Fibroblast of pulmonary artery (primary cell): ENCODE results near the gene CHRM4.

Source experiments
- DNase-seq: peaks from one replicate; pipeline ENCODE4 v3.0.0-alpha.2; 2010; ENCODE audit warnings: low read depth
- H3K4me3 ChIP-seq: replicated peaks from 2 replicates; pipeline ENCODE4 v1.5.1; 2011; ENCODE audit warnings: low read depth, mild to moderate bottlenecking, control low read depth, low read length, moderate library complexity
- CTCF ChIP-seq: IDR thresholded peaks from 2 replicates; pipeline ENCODE4 v1.5.1; 2011; ENCODE audit warnings: mild to moderate bottlenecking, control low read depth, low read length, inconsistent platforms; ENCODE audit errors: missing control alignments

The CHRM4 gene

DNA sequence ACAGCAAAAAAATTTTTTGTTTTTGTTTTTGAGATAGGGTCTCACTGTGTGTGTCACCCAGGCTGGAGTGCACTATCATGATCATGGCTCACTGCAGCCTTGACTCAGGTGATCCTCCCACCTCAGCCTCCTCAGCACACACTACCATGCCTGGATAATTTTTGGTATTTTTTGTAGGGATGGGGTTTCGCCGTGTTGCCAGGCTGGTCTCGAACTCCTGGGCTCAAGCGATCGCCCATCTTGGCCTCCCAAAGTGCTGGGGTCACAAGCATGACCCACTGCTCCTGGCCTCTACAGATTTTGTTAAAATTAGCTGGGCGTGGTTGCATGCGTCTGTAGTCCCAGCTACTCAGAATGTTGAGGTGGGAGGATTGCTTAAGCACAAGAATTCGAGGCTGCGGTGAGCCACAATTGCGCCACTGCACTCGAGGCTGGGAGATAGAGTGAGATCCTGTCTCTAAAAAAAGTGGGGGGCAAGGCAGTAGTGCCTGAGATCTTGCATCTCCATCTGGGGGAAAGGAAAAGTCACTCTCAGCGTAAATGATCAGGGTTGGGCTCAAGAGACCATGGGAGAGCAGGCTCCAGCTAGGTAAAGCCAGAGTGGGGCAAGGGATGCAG, 54.9 kb downstream of the CHRM4 start:
- TF ChIP-seq CTCF = no peak
- H3K4me3 ChIP-seq = no peak overlapping the region
- peak; percentile 49 for DNase-seq

DNA sequence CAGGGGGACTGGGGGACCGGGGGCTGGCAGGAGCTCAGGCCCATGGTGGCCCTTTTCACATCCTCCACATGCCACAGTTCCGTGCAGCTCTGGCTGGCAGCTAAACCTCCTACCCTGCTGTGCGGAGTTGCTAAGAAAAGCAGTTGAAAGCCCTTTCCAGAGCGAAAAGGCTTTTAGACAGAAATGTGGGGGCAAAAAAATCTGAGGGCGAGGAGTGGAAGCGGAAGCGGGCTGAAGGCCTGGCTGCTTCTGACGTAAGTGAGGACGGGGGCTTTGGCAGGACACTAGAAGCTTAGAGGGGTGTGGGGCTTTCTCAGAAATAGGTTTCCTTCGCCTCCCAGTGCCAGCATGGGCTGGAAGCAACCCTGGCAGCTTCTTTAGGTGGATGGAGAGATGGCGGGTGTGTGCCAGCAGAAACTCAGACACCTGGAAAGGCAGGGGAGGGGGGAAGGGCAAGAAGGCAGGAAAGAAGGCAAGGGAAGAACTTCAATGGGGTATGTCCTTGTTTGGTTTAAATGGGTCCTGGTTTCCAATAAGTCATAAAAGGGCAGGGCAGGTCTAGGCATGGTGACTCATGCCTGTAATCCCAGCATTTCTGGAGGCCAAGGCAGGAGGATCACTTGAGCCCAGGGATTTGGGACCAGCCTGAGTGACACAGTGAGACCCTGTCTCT, 55.5 kb downstream of the CHRM4 start:
- TF ChIP-seq CTCF = no peak
- no peak for DNase-seq
- no peak overlapping the region for H3K4me3 ChIP-seq

DNA sequence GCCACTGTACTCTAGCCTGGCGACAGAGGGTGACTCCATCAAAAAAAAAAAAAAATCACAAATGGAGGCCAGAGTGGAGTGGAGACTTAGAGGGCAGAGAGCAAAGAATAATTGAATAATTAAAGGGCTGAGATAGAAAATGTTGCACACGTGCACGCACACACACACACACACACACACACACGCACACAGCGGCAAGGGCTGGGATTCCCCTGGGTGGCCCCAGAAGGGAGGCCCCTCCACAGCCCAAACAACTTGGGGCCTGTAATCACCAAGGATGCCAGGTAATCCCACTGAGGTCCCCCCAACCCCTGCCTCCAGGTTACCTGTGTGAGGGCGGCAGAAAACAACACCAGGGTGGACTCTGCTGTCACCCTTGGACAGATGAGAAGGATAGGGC, 56.3 kb downstream of the CHRM4 start:
- no peak for TF ChIP-seq CTCF
- no peak overlapping the region for H3K4me3 ChIP-seq
- no peak for DNase-seq

DNA sequence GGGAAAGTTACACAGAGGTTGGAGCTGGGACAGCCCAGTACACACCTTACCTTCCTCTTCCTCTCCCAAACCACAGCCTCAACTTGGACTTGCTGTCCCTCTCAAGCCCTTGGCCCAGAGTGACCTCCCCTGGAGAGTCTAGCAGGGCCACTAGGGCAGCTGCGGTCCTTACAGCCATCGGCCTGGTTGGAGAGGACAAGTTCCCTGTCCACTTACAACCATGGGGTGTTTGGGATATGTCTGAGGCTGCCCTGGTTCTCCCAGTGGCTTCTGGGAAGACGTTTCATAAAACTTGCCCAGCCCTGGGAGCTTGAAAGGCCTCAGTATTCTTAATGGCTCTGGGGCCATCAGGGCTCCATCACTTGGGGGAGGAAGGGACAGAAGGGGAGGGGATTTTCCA, 57.4 kb downstream of the CHRM4 start:
- H3K4me3 ChIP-seq = no peak overlapping the region
- TF ChIP-seq CTCF = no peak
- DNase-seq = no peak
